Lower lobe of right lung (tissue), 2 donors: ENCODE data around the gene MRPS26. TPM values are rescaled to one million over a fixed set of nuclear protein-coding genes. Genes with fewer than 3 reads are reported as not detected.

Experiments
- ATAC-seq, 2 donors: fragments of 200-7000 bp; cut with Tn5 transposase; one replicate each; pipeline ENCODE4 v1.9.1; 2020 to 2022; ENCODE audit warnings: mild to moderate bottlenecking in 2 of 2, moderate library complexity in 2 of 2
- DNase-seq: peaks from one replicate; pipeline ENCODE4 v3.0.0-alpha.2; 2020
- H3K27ac ChIP-seq: fragments of 200-600 bp; one replicate; pipeline ENCODE4 v1.8.0; 2022
- H3K27me3 ChIP-seq: fragments of 200-600 bp; one replicate; pipeline ENCODE4 v1.8.0; 2022; ENCODE audit warnings: low read depth
- H3K36me3 ChIP-seq: fragments of 200-600 bp; one replicate; pipeline ENCODE4 v1.8.0; 2022; ENCODE audit warnings: mild to moderate bottlenecking
- H3K4me1 ChIP-seq: fragments of 200-600 bp; one replicate; pipeline ENCODE4 v1.8.0; 2022
- H3K4me3 ChIP-seq: fragments of 200-600 bp; one replicate; pipeline ENCODE4 v1.8.0; 2022; ENCODE audit warnings: mild to moderate bottlenecking
- H3K9me3 ChIP-seq: fragments of 200-600 bp; one replicate; pipeline ENCODE4 v1.8.0; 2022
- intact Hi-C: fragments of 100-400 bp; cut with DNase I; formaldehyde crosslinking; loops from one replicate; pipeline ENCODE4 v1.11.0; 2022
- total RNA-seq: library from RNA; stranded (reverse); fragmentation: NEBNext Ultra II Directional; extraction: Animal tissue kit (Norgen Biotek cat#: 25700); gene quantifications from one replicate; pipeline ENCODE4 v1.2.1, GENCODE V29; 2021
- TF ChIP-seq, protein P1 (sequence below): fragments of 200-600 bp; IDR thresholded peaks from one replicate; pipeline ENCODE4 v1.8.0; 2022; ENCODE audit warnings: antibody characterized with exemption, mild to moderate bottlenecking
- donor health status: DM: no; HTN: yes; CAD: no; lungs with severe emphysema.

MRPS26 gene
- total RNA-seq, 1 donor from 2014 or later = 31.0 TPM

DNA sequence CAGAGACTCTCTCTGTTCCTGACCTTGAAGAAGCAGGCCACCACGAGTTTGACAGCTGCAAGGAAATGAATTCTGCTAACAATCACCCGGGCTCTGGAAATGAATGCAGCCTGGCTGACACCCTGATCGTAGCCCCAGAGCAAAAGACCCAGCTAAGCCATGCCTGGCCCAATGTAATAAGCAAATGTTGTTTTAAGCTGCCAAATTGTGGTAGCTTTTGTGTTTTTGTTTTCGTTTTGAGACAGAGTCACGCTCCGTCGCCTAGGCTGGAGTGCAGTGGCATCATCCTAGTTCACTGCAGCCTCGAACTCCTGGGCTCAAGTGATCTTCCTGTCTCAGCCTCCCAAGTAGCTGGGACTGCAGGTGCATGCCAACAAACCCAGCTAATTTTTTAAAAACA lies 22.2 kb downstream of the MRPS26 start:
- DNase-seq = no peak
- TF ChIP-seq, protein P1, sequence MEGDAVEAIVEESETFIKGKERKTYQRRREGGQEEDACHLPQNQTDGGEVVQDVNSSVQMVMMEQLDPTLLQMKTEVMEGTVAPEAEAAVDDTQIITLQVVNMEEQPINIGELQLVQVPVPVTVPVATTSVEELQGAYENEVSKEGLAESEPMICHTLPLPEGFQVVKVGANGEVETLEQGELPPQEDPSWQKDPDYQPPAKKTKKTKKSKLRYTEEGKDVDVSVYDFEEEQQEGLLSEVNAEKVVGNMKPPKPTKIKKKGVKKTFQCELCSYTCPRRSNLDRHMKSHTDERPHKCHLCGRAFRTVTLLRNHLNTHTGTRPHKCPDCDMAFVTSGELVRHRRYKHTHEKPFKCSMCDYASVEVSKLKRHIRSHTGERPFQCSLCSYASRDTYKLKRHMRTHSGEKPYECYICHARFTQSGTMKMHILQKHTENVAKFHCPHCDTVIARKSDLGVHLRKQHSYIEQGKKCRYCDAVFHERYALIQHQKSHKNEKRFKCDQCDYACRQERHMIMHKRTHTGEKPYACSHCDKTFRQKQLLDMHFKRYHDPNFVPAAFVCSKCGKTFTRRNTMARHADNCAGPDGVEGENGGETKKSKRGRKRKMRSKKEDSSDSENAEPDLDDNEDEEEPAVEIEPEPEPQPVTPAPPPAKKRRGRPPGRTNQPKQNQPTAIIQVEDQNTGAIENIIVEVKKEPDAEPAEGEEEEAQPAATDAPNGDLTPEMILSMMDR = no peak

DNA sequence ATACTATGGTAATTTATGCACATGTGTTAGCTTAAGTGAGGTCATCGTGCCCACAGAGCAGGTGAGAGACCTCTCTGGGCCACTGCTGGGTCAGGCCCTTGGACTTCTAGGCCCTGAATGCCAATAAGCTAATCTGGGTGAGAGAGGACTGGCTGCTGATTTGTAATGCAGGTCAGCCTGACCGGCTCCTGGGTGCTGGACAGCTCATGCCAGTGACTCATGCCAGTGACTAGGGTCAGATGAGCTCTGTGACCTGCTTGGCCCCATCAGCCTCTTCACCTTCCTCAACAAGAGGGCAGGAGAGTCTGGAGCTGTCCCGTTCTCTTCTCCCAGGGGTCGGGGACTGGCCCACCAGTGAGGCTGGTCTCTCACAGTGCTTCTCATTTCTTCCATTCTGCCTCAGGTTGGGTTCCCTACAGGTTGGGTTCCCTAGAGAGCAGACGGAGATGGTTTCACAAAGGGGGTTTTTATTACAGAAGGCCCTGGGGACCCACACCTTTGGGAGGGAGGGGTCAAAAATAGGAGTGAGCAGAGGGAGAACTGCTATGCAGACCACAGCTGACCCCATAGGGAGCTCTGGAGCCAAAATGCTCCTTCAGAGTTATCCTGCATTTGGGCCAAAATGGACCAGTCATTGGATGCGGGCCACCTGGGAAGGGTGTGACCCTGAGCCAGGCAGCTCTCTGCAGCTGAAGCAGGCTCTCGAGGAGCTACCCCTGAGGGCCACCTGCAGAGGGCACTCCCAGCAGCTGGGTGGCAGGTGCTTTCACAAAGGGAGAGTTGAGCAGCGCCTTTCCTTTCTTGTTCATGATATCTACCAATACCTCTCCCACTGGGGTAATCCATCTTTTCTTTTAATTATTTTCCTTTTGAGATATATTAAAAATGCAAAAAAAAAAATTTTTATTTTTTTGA lies 23.4 kb downstream of the MRPS26 start:
- intact Hi-C loops = no loop called here

More for the DNA sequence above, 22.2 kb downstream of the MRPS26 start:
- Histone ChIP-seq H3K27ac (no peak overlapping the region), H3K4me3 (no peak overlapping the region), H3K36me3 (no peaks in the 10 kb centered on the region), H3K9me3 (no peaks in the 10 kb centered on the region), H3K27me3 (peaks cover 22% of the 10 kb centered on the region), H3K4me1 (peaks cover 9% of the 10 kb centered on the region)
- no peak for ATAC-seq
- intact Hi-C loops = no loop called here

DNA sequence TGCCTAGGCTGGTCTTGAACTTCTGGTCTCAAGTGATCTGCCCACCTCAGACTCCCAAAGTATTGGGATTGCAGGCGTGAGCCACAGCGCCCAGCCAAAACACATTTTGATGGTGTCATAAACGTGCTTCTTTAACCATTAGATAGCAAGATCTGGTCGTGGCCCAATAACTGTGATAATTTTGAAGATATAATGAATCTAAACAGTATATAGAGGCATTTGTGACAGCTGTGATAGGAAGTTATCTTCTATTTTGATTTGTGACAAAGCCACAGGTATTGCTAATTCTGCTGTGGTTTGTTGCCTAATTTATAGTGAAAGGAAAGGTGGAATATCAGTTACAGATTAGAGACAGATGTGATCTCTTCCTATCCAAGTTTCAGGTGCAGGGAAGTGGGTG lies 24.9 kb downstream of the MRPS26 start:
- H3K4me3 ChIP-seq = no peak overlapping the region
- intact Hi-C loops = no loop called here
- H3K36me3 ChIP-seq = no peaks in the 10 kb centered on the region
- no peaks in the 10 kb centered on the region for H3K9me3 ChIP-seq
- no peak overlapping the region for H3K27ac ChIP-seq
- TF ChIP-seq, protein P1 = no peak
- peaks cover 9% of the 10 kb centered on the region for H3K4me1 ChIP-seq
- peaks cover 23% of the 10 kb centered on the region for H3K27me3 ChIP-seq
- ATAC-seq (no peak), DNase-seq (no peak)

More for the DNA sequence above, 23.4 kb downstream of the MRPS26 start:
- H3K36me3 ChIP-seq = no peaks in the 10 kb centered on the region
- no peak overlapping the region for H3K4me3 ChIP-seq
- peaks cover 9% of the 10 kb centered on the region for H3K4me1 ChIP-seq
- ATAC-seq (peak in 1 of 2 donors; percentile 24), DNase-seq (no peak)
- no peak overlapping the region for H3K27ac ChIP-seq
- no peaks in the 10 kb centered on the region for H3K9me3 ChIP-seq
- TF ChIP-seq, protein P1 = no peak
- peaks cover 23% of the 10 kb centered on the region for H3K27me3 ChIP-seq

DNA sequence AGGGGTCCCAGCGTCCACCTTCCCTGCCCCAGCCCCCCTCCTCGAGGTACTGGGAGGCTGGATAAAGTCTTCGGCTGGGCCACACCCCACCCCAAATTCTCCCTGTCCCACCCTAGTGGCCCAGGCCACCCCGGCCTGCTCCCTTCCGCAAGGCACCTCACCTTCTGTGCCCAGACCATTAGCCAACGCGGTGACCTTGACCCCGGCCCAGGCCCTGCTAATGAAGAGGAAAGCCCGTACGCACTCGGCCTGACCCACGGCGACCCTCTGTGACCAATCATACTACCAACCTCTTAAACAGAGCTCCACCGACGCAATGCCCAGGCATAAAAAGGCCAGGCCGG lies 25.4 kb downstream of the MRPS26 start:
- H3K36me3 ChIP-seq = no peaks in the 10 kb centered on the region
- DNase-seq = no peak
- H3K27ac ChIP-seq = no peak overlapping the region
- H3K4me1 ChIP-seq = peaks cover 9% of the 10 kb centered on the region
- no peak for ATAC-seq
- peak overlapping the region; percentile 59 for H3K4me3 ChIP-seq
- H3K27me3 ChIP-seq = peaks cover 23% of the 10 kb centered on the region
- H3K9me3 ChIP-seq = no peaks in the 10 kb centered on the region
- intact Hi-C loops = no loop called here
- TF ChIP-seq, protein P1 = no peak

DNA sequence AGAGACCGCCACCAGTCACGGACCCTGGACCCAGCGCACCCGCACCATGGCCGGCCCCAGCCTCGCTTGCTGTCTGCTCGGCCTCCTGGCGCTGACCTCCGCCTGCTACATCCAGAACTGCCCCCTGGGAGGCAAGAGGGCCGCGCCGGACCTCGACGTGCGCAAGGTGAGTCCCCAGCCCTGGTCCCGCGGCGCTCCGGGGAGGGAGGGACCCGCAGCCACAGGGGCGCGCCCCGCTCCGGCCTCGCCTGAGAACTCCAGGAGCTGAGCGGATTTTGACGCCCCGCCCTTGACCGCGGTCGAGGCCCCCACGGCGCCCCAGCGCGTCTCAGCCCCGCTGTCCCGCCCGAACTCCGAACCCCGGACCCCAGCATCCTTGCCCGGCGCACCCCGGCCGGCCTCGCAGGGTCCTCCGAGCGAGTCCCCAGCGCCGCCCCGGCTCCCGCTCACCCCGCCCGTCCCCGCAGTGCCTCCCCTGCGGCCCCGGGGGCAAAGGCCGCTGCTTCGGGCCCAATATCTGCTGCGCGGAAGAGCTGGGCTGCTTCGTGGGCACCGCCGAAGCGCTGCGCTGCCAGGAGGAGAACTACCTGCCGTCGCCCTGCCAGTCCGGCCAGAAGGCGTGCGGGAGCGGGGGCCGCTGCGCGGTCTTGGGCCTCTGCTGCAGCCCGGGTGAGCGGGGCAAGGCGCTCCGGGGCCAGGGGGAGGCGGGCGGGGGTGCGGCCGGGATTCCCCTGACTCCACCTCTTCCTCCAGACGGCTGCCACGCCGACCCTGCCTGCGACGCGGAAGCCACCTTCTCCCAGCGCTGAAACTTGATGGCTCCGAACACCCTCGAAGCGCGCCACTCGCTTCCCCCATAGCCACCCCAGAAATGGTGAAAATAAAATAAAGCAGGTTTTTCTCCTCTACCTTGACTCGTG lies 26.0 kb downstream of the MRPS26 start, which contains the start of gene OXT:
OXT (plus strand) TSS at position 11 of the 920 bp plus-strand sequence; CDS start at position 47, 36 bp downstream.
- Histone ChIP-seq H3K9me3 (no peaks in the 10 kb centered on the region), H3K4me3 (peak within 1 kb of the TSS; percentile 59), H3K27me3 (peaks cover 23% of the 10 kb centered on the region), H3K4me1 (peaks cover 9% of the 10 kb centered on the region), H3K36me3 (no peaks in the 10 kb centered on the region), H3K27ac (no peak within 1 kb of the TSS)
- DNase-seq (peak; percentile 65), ATAC-seq (peak; percentile 71 to 76)
- TF ChIP-seq, protein P1 = no peak
- intact Hi-C loops = no loop called here
